HG02973 (cell line): ENCODE data around the gene TRABD2B.

Experiments
- ATAC-seq: cut with Tn5 transposase; IDR thresholded peaks from one replicate; pipeline ENCODE4 v1.9.1; 2021; ENCODE audit warnings: moderate library complexity; ENCODE audit not compliant: unreplicated experiment

Gene TRABD2B

GRCh38 chr1:47810964-47811682 is 186.1 kb downstream of the TRABD2B start:
- ATAC-seq = no peak

- ATAC-seq = no peak
Observed at GRCh38 chr1:47809301-47810084, 187.7 kb downstream of the TRABD2B start.

- ATAC-seq = no peak
Observed at GRCh38 chr1:47808612-47809011, 188.6 kb downstream of the TRABD2B start.

- ATAC-seq = no peak
Observed at GRCh38 chr1:47805921-47806361, 191.2 kb downstream of the TRABD2B start.

- ATAC-seq = no peak
Observed at GRCh38 chr1:47805018-47805417, 192.2 kb downstream of the TRABD2B start.

- no peak for ATAC-seq
Observed at GRCh38 chr1:47803815-47804501, 193.2 kb downstream of the TRABD2B start.

- no peak for ATAC-seq
Observed at GRCh38 chr1:47797575-47797974, 199.6 kb downstream of the TRABD2B start.

- ATAC-seq = no peak
Observed at GRCh38 chr1:47796626-47797025, 200.6 kb downstream of the TRABD2B start.

- ATAC-seq = no peak
Observed at GRCh38 chr1:47795102-47795501, 202.1 kb downstream of the TRABD2B start.

- no peak for ATAC-seq
Observed at GRCh38 chr1:47794530-47794929, 202.7 kb downstream of the TRABD2B start.

GRCh38 chr1:47794081-47794480 is 203.1 kb downstream of the TRABD2B start:
- no peak for ATAC-seq

- ATAC-seq = no peak
Observed at GRCh38 chr1:47793563-47793962, 203.6 kb downstream of the TRABD2B start.

GRCh38 chr1:47792779-47793178 is 204.4 kb downstream of the TRABD2B start:
- ATAC-seq = no peak

- no peak for ATAC-seq
Observed at GRCh38 chr1:47791879-47792608, 205.1 kb downstream of the TRABD2B start.

GRCh38 chr1:47788761-47789160 is 208.4 kb downstream of the TRABD2B start:
- ATAC-seq = no peak

- no peak for ATAC-seq
Observed at GRCh38 chr1:47787560-47787959, 209.6 kb downstream of the TRABD2B start.

GRCh38 chr1:47786316-47786715 is 210.9 kb downstream of the TRABD2B start:
- ATAC-seq = no peak

GRCh38 chr1:47785561-47786271 is 211.5 kb downstream of the TRABD2B start:
- no peak for ATAC-seq

- no peak for ATAC-seq
Observed at GRCh38 chr1:47785118-47785517, 212.1 kb downstream of the TRABD2B start.

GRCh38 chr1:47784497-47784822 is 212.7 kb downstream of the TRABD2B start:
- ATAC-seq = no peak
